Measurements from ENCODE around the gene SLFN11.
"Not testable (repeated sequence)": the region's sequence is repeated elsewhere in the genome, so short reads cannot be mapped to it uniquely, and the experiment has no call there.

The SLFN11 gene

GRCh38 chr17:35373534-35373983, at the start of gene SLFN11:
SLFN11 (minus strand) TSS chr17:35373621; CDS start chr17:35363807, 9,814 bp downstream.
- DNase-seq: no peak

GRCh38 chr17:35421069-35421468, 47.6 kb upstream of the SLFN11 start:
- DNase-seq: not testable (repeated sequence)

GRCh38 chr17:35416659-35417058, 43.2 kb upstream of the SLFN11 start:
- no peak for DNase-seq

GRCh38 chr17:35414707-35415106, 41.3 kb upstream of the SLFN11 start:
- not testable (repeated sequence) for DNase-seq

GRCh38 chr17:35414247-35414646, 40.8 kb upstream of the SLFN11 start:
- no peak for DNase-seq

GRCh38 chr17:35407531-35407930, 34.1 kb upstream of the SLFN11 start:
- DNase-seq: no peak

- no peak for DNase-seq
Measured at GRCh38 chr17:35406568-35406967, 33.1 kb upstream of the SLFN11 start.

GRCh38 chr17:35404360-35404759, 30.9 kb upstream of the SLFN11 start:
- DNase-seq: no peak

GRCh38 chr17:35393783-35394182, 20.4 kb upstream of the SLFN11 start:
- not testable (repeated sequence) for DNase-seq

- DNase-seq: no peak
Measured at GRCh38 chr17:35390663-35391062, 17.2 kb upstream of the SLFN11 start.

GRCh38 chr17:35390156-35390555, 16.7 kb upstream of the SLFN11 start:
- DNase-seq: no peak

- no peak for DNase-seq
Measured at GRCh38 chr17:35387496-35387895, 14.1 kb upstream of the SLFN11 start.

- no peak for DNase-seq
Measured at GRCh38 chr17:35377706-35378105, 4.3 kb upstream of the SLFN11 start.

- DNase-seq: no peak
Measured at GRCh38 chr17:35377068-35377467, 3.6 kb upstream of the SLFN11 start.

GRCh38 chr17:35376245-35376644, 2.8 kb upstream of the SLFN11 start:
- DNase-seq: no peak

- no peak for DNase-seq
Measured at GRCh38 chr17:35374766-35375344, 1.4 kb upstream of the SLFN11 start.

GRCh38 chr17:35373984-35374765, 754 bp upstream of the SLFN11 start:
- no peak for DNase-seq

GRCh38 chr17:35372846-35373533, 431 bp downstream of the SLFN11 start:
- no peak for DNase-seq

GRCh38 chr17:35371934-35372333, 1.5 kb downstream of the SLFN11 start:
- DNase-seq: no peak

GRCh38 chr17:35368081-35368830, 5.2 kb downstream of the SLFN11 start:
- no peak for DNase-seq

GRCh38 chr17:35361027-35361426, 12.4 kb downstream of the SLFN11 start:
- DNase-seq: no peak

GRCh38 chr17:35359398-35359797, 14.0 kb downstream of the SLFN11 start:
- no peak for DNase-seq

- DNase-seq: no peak
Measured at GRCh38 chr17:35352284-35352683, 21.1 kb downstream of the SLFN11 start.

Data from NCI-H2029 treated with DMSO at 0.1 percent for 48 hours (cell line).